ENCODE measurements around the gene SLC25A38. TPM values are rescaled to one million over a fixed set of nuclear protein-coding genes. Genes with fewer than 3 reads are reported as not detected.

SLC25A38 gene
- total and polyA plus RNA-seq, 2 experiments from 2014 or later: 19.8 to 61.9 TPM

DNA sequence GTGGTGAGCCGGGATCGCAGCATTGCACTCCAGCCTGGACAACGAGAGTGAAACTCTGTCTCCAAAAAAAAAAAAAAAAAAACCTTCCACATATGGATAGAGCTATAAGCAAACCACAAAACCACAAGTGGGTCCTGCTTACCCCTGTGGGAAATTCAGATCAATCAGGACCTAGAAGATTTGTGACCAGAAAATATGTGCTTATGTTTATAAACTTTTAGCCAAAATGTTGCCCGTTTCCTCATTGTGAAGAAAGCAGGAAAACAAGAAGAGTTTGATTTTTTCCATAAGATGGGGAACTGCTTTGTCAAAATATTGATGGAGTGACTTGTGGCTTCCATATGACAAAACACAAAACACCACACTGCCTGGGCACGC lies 3.4 kb upstream of the SLC25A38 start (continued):
- TF ChIP-seq, protein P1, sequence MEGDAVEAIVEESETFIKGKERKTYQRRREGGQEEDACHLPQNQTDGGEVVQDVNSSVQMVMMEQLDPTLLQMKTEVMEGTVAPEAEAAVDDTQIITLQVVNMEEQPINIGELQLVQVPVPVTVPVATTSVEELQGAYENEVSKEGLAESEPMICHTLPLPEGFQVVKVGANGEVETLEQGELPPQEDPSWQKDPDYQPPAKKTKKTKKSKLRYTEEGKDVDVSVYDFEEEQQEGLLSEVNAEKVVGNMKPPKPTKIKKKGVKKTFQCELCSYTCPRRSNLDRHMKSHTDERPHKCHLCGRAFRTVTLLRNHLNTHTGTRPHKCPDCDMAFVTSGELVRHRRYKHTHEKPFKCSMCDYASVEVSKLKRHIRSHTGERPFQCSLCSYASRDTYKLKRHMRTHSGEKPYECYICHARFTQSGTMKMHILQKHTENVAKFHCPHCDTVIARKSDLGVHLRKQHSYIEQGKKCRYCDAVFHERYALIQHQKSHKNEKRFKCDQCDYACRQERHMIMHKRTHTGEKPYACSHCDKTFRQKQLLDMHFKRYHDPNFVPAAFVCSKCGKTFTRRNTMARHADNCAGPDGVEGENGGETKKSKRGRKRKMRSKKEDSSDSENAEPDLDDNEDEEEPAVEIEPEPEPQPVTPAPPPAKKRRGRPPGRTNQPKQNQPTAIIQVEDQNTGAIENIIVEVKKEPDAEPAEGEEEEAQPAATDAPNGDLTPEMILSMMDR (conservative IDR thresholded peaks at IDR 0.05; ENCODE audit: low read depth in 2 of 2): no peak
- TF ChIP-seq ZNF331 (CRISPR knock-in tag; IDR thresholded peaks at IDR 0.05; ENCODE audit: low read depth): no peak
- no peak for TF ChIP-seq EZH2phosphoT487 (IDR thresholded peaks at IDR 0.05; ENCODE audit: unreplicated experiment)
- TF ChIP-seq CREB1 (CRISPR knock-in tag; IDR thresholded peaks at IDR 0.05; ENCODE audit: low read depth): no peak

DNA sequence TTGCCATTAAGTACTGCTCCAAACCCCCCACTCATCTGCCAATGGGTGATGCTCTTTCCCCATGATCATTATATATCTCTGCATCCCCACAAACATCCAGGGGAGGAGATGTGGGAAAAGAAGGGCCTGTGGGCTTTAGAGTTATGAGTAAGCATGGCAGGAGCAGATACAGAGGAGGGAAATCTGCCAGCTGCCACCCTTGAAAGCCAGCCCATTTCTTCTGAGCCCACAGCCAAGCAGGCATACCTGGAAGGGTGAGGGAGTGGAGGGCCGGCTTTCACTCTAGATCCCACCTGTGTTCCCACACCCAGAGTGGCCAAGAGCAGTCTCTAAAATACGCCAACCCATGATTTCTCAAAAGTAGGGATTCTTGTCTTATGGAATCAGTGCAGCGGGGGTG lies 1.7 kb upstream of the SLC25A38 start:
- no peaks in the 10 kb centered on the region for H3F3A ChIP-seq (replicated peaks; ENCODE audit: low read depth)
- no peak for DNase-seq (ENCODE audit: low spot score)
- Mint-ChIP-seq H3K36me3 (ENCODE audit: low read depth) (peaks cover 4% of the 10 kb centered on the region; the same call in 2 of the 3 replicates), H3K4me3 (peak overlapping the region; percentile 42; the same call in 2 of the 3 replicates), H3K9me3 (no peaks in the 10 kb centered on the region; the same call in 2 of the 3 replicates), H3K4me1 (peaks cover 39% of the 10 kb centered on the region), H3K27ac (no peak overlapping the region), H3K27me3 (ENCODE audit: insufficient read depth, low read depth, poor library complexity) (peaks cover 8% of the 10 kb centered on the region)
- H3K4me2 ChIP-seq: no peak overlapping the region
- H4K20me1 ChIP-seq (replicated peaks; ENCODE audit: insufficient read depth): peaks cover 20% of the 10 kb centered on the region
- no peak for ATAC-seq
- TF ChIP-seq, protein P2, sequence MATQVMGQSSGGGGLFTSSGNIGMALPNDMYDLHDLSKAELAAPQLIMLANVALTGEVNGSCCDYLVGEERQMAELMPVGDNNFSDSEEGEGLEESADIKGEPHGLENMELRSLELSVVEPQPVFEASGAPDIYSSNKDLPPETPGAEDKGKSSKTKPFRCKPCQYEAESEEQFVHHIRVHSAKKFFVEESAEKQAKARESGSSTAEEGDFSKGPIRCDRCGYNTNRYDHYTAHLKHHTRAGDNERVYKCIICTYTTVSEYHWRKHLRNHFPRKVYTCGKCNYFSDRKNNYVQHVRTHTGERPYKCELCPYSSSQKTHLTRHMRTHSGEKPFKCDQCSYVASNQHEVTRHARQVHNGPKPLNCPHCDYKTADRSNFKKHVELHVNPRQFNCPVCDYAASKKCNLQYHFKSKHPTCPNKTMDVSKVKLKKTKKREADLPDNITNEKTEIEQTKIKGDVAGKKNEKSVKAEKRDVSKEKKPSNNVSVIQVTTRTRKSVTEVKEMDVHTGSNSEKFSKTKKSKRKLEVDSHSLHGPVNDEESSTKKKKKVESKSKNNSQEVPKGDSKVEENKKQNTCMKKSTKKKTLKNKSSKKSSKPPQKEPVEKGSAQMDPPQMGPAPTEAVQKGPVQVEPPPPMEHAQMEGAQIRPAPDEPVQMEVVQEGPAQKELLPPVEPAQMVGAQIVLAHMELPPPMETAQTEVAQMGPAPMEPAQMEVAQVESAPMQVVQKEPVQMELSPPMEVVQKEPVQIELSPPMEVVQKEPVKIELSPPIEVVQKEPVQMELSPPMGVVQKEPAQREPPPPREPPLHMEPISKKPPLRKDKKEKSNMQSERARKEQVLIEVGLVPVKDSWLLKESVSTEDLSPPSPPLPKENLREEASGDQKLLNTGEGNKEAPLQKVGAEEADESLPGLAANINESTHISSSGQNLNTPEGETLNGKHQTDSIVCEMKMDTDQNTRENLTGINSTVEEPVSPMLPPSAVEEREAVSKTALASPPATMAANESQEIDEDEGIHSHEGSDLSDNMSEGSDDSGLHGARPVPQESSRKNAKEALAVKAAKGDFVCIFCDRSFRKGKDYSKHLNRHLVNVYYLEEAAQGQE (IDR thresholded peaks at IDR 0.05; ENCODE audit: unreplicated experiment): no peak
- TF ChIP-seq CREB1 (CRISPR knock-in tag; IDR thresholded peaks at IDR 0.05; ENCODE audit: low read depth) (no peak), STAT1 (IDR thresholded peaks at IDR 0.05; ENCODE audit: unreplicated experiment) (no peak), ZNF331 (CRISPR knock-in tag; IDR thresholded peaks at IDR 0.05; ENCODE audit: low read depth) (no peak), ZNF114 (CRISPR knock-in tag; IDR thresholded peaks at IDR 0.05) (no peak), NANOG (IDR thresholded peaks at IDR 0.05; ENCODE audit: borderline replicate concordance) (no peak), EZH2 (IDR thresholded peaks at IDR 0.05; ENCODE audit: low read depth, unreplicated experiment) (no peak), JUNB (IDR thresholded peaks at IDR 0.05; ENCODE audit: unreplicated experiment) (no peak), POLR2AphosphoS5 (IDR thresholded peaks at IDR 0.05; ENCODE audit: low read depth) (no peak)
- TF ChIP-seq, protein P3, sequence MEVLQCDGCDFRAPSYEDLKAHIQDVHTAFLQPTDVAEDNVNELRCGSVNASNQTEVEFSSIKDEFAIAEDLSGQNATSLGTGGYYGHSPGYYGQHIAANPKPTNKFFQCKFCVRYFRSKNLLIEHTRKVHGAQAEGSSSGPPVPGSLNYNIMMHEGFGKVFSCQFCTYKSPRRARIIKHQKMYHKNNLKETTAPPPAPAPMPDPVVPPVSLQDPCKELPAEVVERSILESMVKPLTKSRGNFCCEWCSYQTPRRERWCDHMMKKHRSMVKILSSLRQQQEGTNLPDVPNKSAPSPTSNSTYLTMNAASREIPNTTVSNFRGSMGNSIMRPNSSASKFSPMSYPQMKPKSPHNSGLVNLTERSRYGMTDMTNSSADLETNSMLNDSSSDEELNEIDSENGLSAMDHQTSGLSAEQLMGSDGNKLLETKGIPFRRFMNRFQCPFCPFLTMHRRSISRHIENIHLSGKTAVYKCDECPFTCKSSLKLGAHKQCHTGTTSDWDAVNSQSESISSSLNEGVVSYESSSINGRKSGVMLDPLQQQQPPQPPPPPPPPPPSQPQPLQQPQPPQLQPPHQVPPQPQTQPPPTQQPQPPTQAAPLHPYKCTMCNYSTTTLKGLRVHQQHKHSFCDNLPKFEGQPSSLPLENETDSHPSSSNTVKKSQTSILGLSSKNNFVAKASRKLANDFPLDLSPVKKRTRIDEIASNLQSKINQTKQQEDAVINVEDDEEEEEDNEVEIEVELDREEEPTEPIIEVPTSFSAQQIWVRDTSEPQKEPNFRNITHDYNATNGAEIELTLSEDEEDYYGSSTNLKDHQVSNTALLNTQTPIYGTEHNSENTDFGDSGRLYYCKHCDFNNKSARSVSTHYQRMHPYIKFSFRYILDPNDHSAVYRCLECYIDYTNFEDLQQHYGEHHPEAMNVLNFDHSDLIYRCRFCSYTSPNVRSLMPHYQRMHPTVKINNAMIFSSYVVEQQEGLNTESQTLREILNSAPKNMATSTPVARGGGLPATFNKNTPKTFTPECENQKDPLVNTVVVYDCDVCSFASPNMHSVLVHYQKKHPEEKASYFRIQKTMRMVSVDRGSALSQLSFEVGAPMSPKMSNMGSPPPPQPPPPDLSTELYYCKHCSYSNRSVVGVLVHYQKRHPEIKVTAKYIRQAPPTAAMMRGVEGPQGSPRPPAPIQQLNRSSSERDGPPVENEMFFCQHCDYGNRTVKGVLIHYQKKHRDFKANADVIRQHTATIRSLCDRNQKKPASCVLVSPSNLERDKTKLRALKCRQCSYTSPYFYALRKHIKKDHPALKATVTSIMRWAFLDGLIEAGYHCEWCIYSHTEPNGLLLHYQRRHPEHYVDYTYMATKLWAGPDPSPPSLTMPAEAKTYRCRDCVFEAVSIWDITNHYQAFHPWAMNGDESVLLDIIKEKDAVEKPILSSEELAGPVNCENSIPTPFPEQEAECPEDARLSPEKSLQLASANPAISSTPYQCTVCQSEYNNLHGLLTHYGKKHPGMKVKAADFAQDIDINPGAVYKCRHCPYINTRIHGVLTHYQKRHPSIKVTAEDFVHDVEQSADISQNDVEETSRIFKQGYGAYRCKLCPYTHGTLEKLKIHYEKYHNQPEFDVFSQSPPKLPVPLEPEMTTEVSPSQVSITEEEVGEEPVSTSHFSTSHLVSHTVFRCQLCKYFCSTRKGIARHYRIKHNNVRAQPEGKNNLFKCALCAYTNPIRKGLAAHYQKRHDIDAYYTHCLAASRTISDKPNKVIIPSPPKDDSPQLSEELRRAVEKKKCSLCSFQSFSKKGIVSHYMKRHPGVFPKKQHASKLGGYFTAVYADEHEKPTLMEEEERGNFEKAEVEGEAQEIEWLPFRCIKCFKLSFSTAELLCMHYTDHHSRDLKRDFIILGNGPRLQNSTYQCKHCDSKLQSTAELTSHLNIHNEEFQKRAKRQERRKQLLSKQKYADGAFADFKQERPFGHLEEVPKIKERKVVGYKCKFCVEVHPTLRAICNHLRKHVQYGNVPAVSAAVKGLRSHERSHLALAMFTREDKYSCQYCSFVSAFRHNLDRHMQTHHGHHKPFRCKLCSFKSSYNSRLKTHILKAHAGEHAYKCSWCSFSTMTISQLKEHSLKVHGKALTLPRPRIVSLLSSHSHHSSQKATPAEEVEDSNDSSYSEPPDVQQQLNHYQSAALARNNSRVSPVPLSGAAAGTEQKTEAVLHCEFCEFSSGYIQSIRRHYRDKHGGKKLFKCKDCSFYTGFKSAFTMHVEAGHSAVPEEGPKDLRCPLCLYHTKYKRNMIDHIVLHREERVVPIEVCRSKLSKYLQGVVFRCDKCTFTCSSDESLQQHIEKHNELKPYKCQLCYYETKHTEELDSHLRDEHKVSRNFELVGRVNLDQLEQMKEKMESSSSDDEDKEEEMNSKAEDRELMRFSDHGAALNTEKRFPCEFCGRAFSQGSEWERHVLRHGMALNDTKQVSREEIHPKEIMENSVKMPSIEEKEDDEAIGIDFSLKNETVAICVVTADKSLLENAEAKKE (CRISPR knock-in tag; IDR thresholded peaks at IDR 0.05): no peak
- TF ChIP-seq, protein P1 (conservative IDR thresholded peaks at IDR 0.05; ENCODE audit: low read depth in 2 of 2): no peak
- no peak overlapping the region for H3K27ac ChIP-seq (ENCODE audit: low read depth)
- no peak overlapping the region for H3K4me3 ChIP-seq
- no peaks in the 10 kb centered on the region for H3K9me2 ChIP-seq (ENCODE audit: insufficient read depth)
- H3K4me1 ChIP-seq (ENCODE audit: insufficient read depth): peaks cover 31% of the 10 kb centered on the region
- H3K27me3 ChIP-seq (ENCODE audit: insufficient read depth): no peaks in the 10 kb centered on the region
- peaks cover 25% of the 10 kb centered on the region for H3K79me2 ChIP-seq (replicated peaks; ENCODE audit: insufficient read depth)
- H2AFZ ChIP-seq: no peak overlapping the region
- H3K36me3 ChIP-seq (ENCODE audit: insufficient read depth): no peaks in the 10 kb centered on the region
